Measurements from ENCODE around the gene ZSCAN32. TPM values are rescaled to one million over a fixed set of nuclear protein-coding genes. Genes with fewer than 3 reads are reported as not detected.

Gene ZSCAN32
- total RNA-seq, 1 donor from 2014 or later: 12.6 TPM

- no peak for DNase-seq
These were observed 44.7 kb downstream of the ZSCAN32 start for GRCh38 chr16:3356118-3356517.

GRCh38 chr16:3355589-3355988 is 45.2 kb downstream of the ZSCAN32 start, which contains the start of gene OR2C1:
TSS of gene OR2C1 (plus strand) at chr16:3355889. CDS start at chr16:3355941, 52 bp downstream.
- no peak for DNase-seq

- no peak for DNase-seq
These were observed 51.6 kb downstream of the ZSCAN32 start for GRCh38 chr16:3349175-3349574.

- DNase-seq: no peak
These were observed 52.1 kb downstream of the ZSCAN32 start for GRCh38 chr16:3348547-3349167.

- no peak for DNase-seq
These were observed 53.2 kb downstream of the ZSCAN32 start for GRCh38 chr16:3347586-3347985.

GRCh38 chr16:3346041-3346440 is 54.8 kb downstream of the ZSCAN32 start:
- DNase-seq: no peak

Other genes with a start within 250 kb of the ZSCAN32 start
- not detected in 2 replicates for gene OR1F1, start 212.8 kb downstream of the ZSCAN32 start, total RNA-seq
- gene ZNF200, start 165.8 kb downstream of the ZSCAN32 start, total RNA-seq: 11.2 and 11.6 TPM in 2 replicates
- under 0.01 and 0.05 TPM in 2 replicates for gene MEFV, start 144.4 kb downstream of the ZSCAN32 start, total RNA-seq
- 57.5 and 59.4 TPM in 2 replicates for gene ZNF263, start 117.5 kb downstream of the ZSCAN32 start, total RNA-seq
- 2.4 and 3.4 TPM in 2 replicates for gene TIGD7, start 95.6 kb downstream of the ZSCAN32 start, total RNA-seq
- 19.6 and 23.5 TPM in 2 replicates for gene ZNF75A, start 95.5 kb downstream of the ZSCAN32 start, total RNA-seq
- gene OR2C1, start 45.1 kb downstream of the ZSCAN32 start, total RNA-seq: not detected in 2 replicates
- 6.4 and 8.0 TPM in 2 replicates for gene ZNF174, start 211 bp upstream of the ZSCAN32 start, total RNA-seq
- 2.4 and 3.7 TPM in 2 replicates for gene ZNF597, start 42.5 kb upstream of the ZSCAN32 start, total RNA-seq
- gene NAA60, start 42.7 kb upstream of the ZSCAN32 start, total RNA-seq: 19.9 and 22.8 TPM in 2 replicates
- not detected in 2 replicates for gene C16orf90, start 94.5 kb upstream of the ZSCAN32 start, total RNA-seq
- 12.1 and 17.3 TPM in 2 replicates for gene CLUAP1, start 100.0 kb upstream of the ZSCAN32 start, total RNA-seq
- 2.0 and 9.5 TPM in 2 replicates for gene NLRC3, start 176.4 kb upstream of the ZSCAN32 start, total RNA-seq
- 2.7 and 5.6 TPM in 2 replicates for gene SLX4, start 210.6 kb upstream of the ZSCAN32 start, total RNA-seq

All from dermis blood vessel endothelial cell (primary cell).